OCI-LY3 (cell line): ENCODE results near the gene HMGXB4.

Experiments used
- CTCF ChIP-seq: fragments of 200-600, 300-600 bp; sonication (generic); IDR thresholded peaks from 2 replicates; pipeline ENCODE4 v1.5.1; 2014; ENCODE audit warnings: antibody characterized with exemption, low read length, low read depth
- EZH2phosphoT487 ChIP-seq: fragments of 200-600 bp; shearing (Covaris generic); IDR thresholded peaks from 2 replicates; pipeline ENCODE4 v1.6.1; 2018; ENCODE audit warnings: antibody characterized with exemption, mixed run types, low read depth

DNA sequence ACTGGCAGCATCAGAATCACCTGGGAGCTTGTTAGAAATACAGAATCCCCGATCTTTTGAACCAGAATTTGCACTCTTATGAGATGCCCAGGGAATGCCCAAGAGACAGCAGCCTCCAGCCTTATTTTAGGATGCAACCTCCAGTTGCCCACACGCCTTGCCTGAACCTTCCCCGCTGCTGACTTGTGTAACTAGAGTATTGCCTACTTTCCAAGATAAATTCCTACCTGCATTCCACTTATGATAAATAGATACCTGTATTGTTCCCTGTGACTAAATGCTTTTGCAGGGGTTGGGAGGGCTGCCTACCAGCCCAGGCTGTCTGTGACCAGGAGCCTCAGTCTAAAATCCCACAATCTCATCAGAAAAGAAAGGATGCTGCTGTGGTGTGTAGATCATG, 44.3 kb upstream of the HMGXB4 start:
- TF ChIP-seq CTCF (no peak), EZH2phosphoT487 (no peak)
